SK-N-MC (cell line): ENCODE measurements around the gene MUSTN1.

ENCODE experiments used
- EZH2 ChIP-seq: fragments of 200-600 bp; sonication (generic); IDR thresholded peaks from one replicate; pipeline ENCODE4 v1.6.1; 2017; ENCODE audit warnings: antibody characterized with exemption
- FOXP2 ChIP-seq: optimal IDR thresholded peaks from 2 replicates; pipeline ENCODE3; 2011; ENCODE audit warnings: mild to moderate bottlenecking, moderate library complexity; ENCODE audit not compliant: insufficient read depth; ENCODE audit errors: extremely low read length, control extremely low read depth
- POLR2AphosphoS5 ChIP-seq: IDR thresholded peaks from 2 replicates; pipeline ENCODE4 v1.6.1; 2012; ENCODE audit warnings: mild to moderate bottlenecking, low read depth, low read length, borderline replicate concordance

- TF ChIP-seq EZH2 (no peak), POLR2AphosphoS5 (no peak), FOXP2 (no peak)
Observed at GRCh38 chr3:52838561-52839267, 3.9 kb upstream of the MUSTN1 start.
